GM12878 (cell line): ENCODE data around the gene B3GALT4. TPM values are rescaled to one million over a fixed set of nuclear protein-coding genes. Genes with fewer than 3 reads are reported as not detected.

Experiments used
- ASH2L ChIP-seq: fragments of 300-600, 200-600 bp; sonication (generic); IDR thresholded peaks from 2 replicates; pipeline ENCODE4 v1.6.1; 2017; ENCODE audit warnings: low read depth, mild to moderate bottlenecking, borderline replicate concordance
- BMI1 ChIP-seq: fragments of 450-650 bp; IDR thresholded peaks from 2 replicates; pipeline ENCODE4 v1.6.1; 2016; ENCODE audit warnings: mild to moderate bottlenecking, moderate library complexity, borderline replicate concordance
- BRCA1 ChIP-seq: IDR thresholded peaks from 2 replicates; pipeline ENCODE4 v1.6.1; 2011; ENCODE audit warnings: low read depth, low read length, improper control_type of control experiment
- MXI1 ChIP-seq: fragments of 150-350 bp; IDR thresholded peaks from 2 replicates; pipeline ENCODE4 v1.6.1; 2011; ENCODE audit warnings: low read depth, mild to moderate bottlenecking, inconsistent platforms, low read length, improper control_type of control experiment
- NR2F1 ChIP-seq: fragments of 450-650 bp; conservative IDR thresholded peaks from 2 replicates; pipeline ENCODE4 v1.6.1; 2017; ENCODE audit warnings: mild to moderate bottlenecking
- PAX8 ChIP-seq: fragments of 450-650 bp; IDR thresholded peaks from 2 replicates; pipeline ENCODE4 v1.6.1; 2017; ENCODE audit warnings: mild to moderate bottlenecking, moderate library complexity
- POLR2A ChIP-seq: IDR thresholded peaks from 2 replicates; pipeline ENCODE4 v1.6.1; 2011; ENCODE audit warnings: low read depth, mild to moderate bottlenecking, low read length
- POLR2AphosphoS2 ChIP-seq: IDR thresholded peaks from 2 replicates; pipeline ENCODE4 v1.6.1; 2011; ENCODE audit warnings: low read depth, mild to moderate bottlenecking, low read length, improper control_type of control experiment, moderate library complexity
- RAD21 ChIP-seq: IDR thresholded peaks from 2 replicates; pipeline ENCODE4 v1.6.1; 2011; ENCODE audit warnings: mild to moderate bottlenecking, low read depth, low read length, moderate library complexity; ENCODE audit not compliant: insufficient read depth
- RCOR1 ChIP-seq: conservative IDR thresholded peaks from 2 replicates; pipeline ENCODE4 v1.6.1; 2012; ENCODE audit warnings: low read depth, low read length, improper control_type of control experiment
- TCF7 ChIP-seq: IDR thresholded peaks from 2 replicates; pipeline ENCODE4 v1.6.1; 2014; ENCODE audit warnings: antibody characterized with exemption, borderline replicate concordance
- ZBED1 ChIP-seq: IDR thresholded peaks from 2 replicates; pipeline ENCODE4 v1.6.1; 2016; ENCODE audit warnings: borderline replicate concordance
- ZNF217 ChIP-seq: fragments of 450-650 bp; IDR thresholded peaks from 2 replicates; pipeline ENCODE4 v1.6.1; 2017; ENCODE audit warnings: antibody characterized with exemption, mild to moderate bottlenecking
- ZNF622 ChIP-seq: fragments of 450-650 bp; IDR thresholded peaks from 2 replicates; pipeline ENCODE4 v1.6.1; 2017; ENCODE audit warnings: mild to moderate bottlenecking, inconsistent platforms
- polyA plus RNA-seq, 11 experiments: library from polyadenylated mRNA; depleted of rRNA in 4 of 11; unstranded in 6 of 11; stranded (reverse) in 5 of 11; fragments of >200 nt; fragmentation: Nextera tagmentation in 4 of 11; fragmentation: Illumina TruSeq in 1 of 11; extraction: Ambion mirVana in 4 of 11; extraction: Trizol in 1 of 11; gene quantifications; 1 replicate in 1 of 11; 2 replicates in 10 of 11; pipeline versions ENCODE4 v1.2.1 to v1.2.3, GENCODE V29; 2011 to 2016; ENCODE audit warnings: inconsistent platforms in 2 of 11, missing spikeins in 2 of 11, low read depth in 1 of 11
- total RNA-seq, 4 experiments: library from RNA; depleted of rRNA in 3 of 4; stranded (reverse); fragments of >200 nt in 3 of 4; fragmentation: Illumina TruSeq in 1 of 4; extraction: Trizol in 1 of 4; gene quantifications; 2 replicates each; pipeline versions ENCODE4 v1.2.1 to v1.2.3, GENCODE V29; 2013 to 2021
- TF ChIP-seq, protein P1 (sequence below): fragments of 450-650 bp; IDR thresholded peaks from 2 replicates; pipeline ENCODE4 v1.6.1; 2016; ENCODE audit warnings: mild to moderate bottlenecking
- TF ChIP-seq, protein P2 (sequence below): fragments of 150-350 bp; IDR thresholded peaks from 2 replicates; pipeline ENCODE4 v1.6.1; 2016; ENCODE audit warnings: low read depth, low read length
- TF ChIP-seq, protein P3 (sequence below): IDR thresholded peaks from 2 replicates; pipeline ENCODE4 v1.6.1; 2012; ENCODE audit warnings: low read length, inconsistent platforms
- TF ChIP-seq, protein P4 (sequence below): IDR thresholded peaks from 2 replicates; pipeline ENCODE4 v1.6.1; 2012; ENCODE audit warnings: low read depth, low read length, improper control_type of control experiment
- TF ChIP-seq, protein P5 (sequence below): fragments of 450-650 bp; formaldehyde crosslinking; IDR thresholded peaks from 2 replicates; pipeline ENCODE4 v1.5.0; 2022; ENCODE audit warnings: mild to moderate bottlenecking, missing genetic modification characterization
- TF ChIP-seq, protein P6 (sequence below): fragments of 450-650 bp; IDR thresholded peaks from 2 replicates; pipeline ENCODE4 v1.6.1; 2017; ENCODE audit warnings: mild to moderate bottlenecking

B3GALT4 gene
- total and polyA plus RNA-seq, 10 of the 15 experiments (the other 5 are each of a cell fraction or from before 2014, with no cell fraction given) = 0.27 to 8.2 (median 2.6) TPM

DNA sequence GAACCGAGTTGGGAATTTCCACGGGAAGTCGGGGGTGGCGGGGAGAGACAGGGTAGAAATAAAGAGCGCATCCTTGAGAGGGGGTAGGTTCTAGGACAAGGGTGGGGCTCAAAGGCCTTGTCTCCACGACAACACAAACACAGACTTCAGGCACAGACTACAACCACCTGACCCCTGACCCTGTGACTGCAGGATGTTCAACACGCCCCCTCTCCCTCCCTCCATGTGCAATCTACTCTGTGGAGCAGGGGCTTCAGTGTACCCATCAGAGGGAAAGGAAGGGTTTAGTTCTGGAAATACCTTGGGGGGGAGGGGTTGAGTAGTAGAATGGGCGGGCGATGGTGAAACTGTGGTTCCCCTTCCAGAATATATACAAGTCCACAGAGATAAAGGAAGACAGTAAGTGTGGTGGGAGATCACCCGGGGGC lies 37.6 kb downstream of the B3GALT4 start (continued):
- TF ChIP-seq ZBED1 = no peak
- TF ChIP-seq RAD21 = no peak
- TF ChIP-seq ASH2L = no peak
- no peak for TF ChIP-seq TCF7
- TF ChIP-seq POLR2AphosphoS2 = peak; percentile 41; the same call in 1 of the 2 replicates
- TF ChIP-seq, protein P1, sequence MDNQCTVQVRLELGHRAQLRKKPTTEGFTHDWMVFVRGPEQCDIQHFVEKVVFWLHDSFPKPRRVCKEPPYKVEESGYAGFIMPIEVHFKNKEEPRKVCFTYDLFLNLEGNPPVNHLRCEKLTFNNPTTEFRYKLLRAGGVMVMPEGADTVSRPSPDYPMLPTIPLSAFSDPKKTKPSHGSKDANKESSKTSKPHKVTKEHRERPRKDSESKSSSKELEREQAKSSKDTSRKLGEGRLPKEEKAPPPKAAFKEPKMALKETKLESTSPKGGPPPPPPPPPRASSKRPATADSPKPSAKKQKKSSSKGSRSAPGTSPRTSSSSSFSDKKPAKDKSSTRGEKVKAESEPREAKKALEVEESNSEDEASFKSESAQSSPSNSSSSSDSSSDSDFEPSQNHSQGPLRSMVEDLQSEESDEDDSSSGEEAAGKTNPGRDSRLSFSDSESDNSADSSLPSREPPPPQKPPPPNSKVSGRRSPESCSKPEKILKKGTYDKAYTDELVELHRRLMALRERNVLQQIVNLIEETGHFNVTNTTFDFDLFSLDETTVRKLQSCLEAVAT = no peak
- TF ChIP-seq PAX8 = no peak
- no peak for TF ChIP-seq ZNF622
- TF ChIP-seq, protein P2, sequence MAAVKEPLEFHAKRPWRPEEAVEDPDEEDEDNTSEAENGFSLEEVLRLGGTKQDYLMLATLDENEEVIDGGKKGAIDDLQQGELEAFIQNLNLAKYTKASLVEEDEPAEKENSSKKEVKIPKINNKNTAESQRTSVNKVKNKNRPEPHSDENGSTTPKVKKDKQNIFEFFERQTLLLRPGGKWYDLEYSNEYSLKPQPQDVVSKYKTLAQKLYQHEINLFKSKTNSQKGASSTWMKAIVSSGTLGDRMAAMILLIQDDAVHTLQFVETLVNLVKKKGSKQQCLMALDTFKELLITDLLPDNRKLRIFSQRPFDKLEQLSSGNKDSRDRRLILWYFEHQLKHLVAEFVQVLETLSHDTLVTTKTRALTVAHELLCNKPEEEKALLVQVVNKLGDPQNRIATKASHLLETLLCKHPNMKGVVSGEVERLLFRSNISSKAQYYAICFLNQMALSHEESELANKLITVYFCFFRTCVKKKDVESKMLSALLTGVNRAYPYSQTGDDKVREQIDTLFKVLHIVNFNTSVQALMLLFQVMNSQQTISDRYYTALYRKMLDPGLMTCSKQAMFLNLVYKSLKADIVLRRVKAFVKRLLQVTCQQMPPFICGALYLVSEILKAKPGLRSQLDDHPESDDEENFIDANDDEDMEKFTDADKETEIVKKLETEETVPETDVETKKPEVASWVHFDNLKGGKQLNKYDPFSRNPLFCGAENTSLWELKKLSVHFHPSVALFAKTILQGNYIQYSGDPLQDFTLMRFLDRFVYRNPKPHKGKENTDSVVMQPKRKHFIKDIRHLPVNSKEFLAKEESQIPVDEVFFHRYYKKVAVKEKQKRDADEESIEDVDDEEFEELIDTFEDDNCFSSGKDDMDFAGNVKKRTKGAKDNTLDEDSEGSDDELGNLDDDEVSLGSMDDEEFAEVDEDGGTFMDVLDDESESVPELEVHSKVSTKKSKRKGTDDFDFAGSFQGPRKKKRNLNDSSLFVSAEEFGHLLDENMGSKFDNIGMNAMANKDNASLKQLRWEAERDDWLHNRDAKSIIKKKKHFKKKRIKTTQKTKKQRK = no peak
- peak; percentile 87 for TF ChIP-seq NR2F1
- peak; percentile 67; the same call in 1 of the 2 replicates for TF ChIP-seq MXI1
- TF ChIP-seq, protein P3, sequence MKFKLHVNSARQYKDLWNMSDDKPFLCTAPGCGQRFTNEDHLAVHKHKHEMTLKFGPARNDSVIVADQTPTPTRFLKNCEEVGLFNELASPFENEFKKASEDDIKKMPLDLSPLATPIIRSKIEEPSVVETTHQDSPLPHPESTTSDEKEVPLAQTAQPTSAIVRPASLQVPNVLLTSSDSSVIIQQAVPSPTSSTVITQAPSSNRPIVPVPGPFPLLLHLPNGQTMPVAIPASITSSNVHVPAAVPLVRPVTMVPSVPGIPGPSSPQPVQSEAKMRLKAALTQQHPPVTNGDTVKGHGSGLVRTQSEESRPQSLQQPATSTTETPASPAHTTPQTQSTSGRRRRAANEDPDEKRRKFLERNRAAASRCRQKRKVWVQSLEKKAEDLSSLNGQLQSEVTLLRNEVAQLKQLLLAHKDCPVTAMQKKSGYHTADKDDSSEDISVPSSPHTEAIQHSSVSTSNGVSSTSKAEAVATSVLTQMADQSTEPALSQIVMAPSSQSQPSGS = no peak
- no peak for TF ChIP-seq BRCA1
- TF ChIP-seq ZNF217 = no peak
- TF ChIP-seq, protein P4, sequence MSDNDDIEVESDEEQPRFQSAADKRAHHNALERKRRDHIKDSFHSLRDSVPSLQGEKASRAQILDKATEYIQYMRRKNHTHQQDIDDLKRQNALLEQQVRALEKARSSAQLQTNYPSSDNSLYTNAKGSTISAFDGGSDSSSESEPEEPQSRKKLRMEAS = peak; percentile 30; the same call in 1 of the 2 replicates
- TF ChIP-seq, protein P5, sequence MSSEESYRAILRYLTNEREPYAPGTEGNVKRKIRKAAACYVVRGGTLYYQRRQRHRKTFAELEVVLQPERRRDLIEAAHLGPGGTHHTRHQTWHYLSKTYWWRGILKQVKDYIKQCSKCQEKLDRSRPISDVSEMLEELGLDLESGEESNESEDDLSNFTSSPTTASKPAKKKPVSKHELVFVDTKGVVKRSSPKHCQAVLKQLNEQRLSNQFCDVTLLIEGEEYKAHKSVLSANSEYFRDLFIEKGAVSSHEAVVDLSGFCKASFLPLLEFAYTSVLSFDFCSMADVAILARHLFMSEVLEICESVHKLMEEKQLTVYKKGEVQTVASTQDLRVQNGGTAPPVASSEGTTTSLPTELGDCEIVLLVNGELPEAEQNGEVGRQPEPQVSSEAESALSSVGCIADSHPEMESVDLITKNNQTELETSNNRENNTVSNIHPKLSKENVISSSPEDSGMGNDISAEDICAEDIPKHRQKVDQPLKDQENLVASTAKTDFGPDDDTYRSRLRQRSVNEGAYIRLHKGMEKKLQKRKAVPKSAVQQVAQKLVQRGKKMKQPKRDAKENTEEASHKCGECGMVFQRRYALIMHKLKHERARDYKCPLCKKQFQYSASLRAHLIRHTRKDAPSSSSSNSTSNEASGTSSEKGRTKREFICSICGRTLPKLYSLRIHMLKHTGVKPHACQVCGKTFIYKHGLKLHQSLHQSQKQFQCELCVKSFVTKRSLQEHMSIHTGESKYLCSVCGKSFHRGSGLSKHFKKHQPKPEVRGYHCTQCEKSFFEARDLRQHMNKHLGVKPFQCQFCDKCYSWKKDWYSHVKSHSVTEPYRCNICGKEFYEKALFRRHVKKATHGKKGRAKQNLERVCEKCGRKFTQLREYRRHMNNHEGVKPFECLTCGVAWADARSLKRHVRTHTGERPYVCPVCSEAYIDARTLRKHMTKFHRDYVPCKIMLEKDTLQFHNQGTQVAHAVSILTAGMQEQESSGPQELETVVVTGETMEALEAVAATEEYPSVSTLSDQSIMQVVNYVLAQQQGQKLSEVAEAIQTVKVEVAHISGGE = no peak
- TF ChIP-seq POLR2A = no peak
- TF ChIP-seq, protein P6, sequence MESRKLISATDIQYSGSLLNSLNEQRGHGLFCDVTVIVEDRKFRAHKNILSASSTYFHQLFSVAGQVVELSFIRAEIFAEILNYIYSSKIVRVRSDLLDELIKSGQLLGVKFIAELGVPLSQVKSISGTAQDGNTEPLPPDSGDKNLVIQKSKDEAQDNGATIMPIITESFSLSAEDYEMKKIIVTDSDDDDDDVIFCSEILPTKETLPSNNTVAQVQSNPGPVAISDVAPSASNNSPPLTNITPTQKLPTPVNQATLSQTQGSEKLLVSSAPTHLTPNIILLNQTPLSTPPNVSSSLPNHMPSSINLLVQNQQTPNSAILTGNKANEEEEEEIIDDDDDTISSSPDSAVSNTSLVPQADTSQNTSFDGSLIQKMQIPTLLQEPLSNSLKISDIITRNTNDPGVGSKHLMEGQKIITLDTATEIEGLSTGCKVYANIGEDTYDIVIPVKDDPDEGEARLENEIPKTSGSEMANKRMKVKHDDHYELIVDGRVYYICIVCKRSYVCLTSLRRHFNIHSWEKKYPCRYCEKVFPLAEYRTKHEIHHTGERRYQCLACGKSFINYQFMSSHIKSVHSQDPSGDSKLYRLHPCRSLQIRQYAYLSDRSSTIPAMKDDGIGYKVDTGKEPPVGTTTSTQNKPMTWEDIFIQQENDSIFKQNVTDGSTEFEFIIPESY = no peak
- TF ChIP-seq RCOR1 = no peak
- peak; percentile 70 for TF ChIP-seq BMI1
